ENCODE measurements around the gene PRDM16.
A peak's percentile ranks its signal among the peaks of the same experiment; 100 is the strongest.

PRDM16 gene

DNA sequence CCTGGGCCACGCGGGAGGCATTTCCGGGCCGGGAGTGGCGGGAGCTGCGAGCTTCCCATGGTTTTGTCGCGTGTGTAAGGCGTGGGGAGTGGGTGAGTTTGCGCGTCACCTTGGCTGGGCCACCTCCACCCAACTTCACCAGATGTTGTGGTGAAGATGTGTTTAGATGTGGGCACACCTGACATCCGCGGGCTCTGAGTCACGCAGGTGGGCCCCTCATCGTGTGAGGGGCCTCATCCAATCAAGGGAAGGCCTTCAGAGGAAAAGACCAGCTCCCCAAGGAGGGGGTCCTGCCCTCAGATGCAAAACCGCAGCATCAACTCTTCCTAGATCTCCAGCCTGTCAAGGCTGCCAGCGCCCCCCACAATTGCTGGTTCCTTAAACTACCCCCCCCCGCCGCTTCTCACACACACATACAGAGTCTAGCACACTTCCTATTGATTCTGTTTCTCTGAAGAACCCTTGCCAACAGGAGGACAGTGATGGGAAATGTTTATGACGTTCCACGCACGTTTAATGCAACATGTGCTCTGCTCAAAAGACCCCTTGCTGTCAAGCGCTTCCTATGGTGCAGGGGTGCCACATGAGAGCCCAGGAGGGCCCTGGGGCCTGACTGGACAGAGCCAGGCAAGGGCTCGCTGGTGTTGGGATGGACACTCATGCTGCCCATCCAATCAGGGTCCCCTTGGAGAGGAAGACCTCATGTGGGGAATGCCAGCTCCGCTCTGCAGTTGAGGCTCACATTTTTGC lies 35.8 kb upstream of the PRDM16 start:
- no peak for DNase-seq

DNA sequence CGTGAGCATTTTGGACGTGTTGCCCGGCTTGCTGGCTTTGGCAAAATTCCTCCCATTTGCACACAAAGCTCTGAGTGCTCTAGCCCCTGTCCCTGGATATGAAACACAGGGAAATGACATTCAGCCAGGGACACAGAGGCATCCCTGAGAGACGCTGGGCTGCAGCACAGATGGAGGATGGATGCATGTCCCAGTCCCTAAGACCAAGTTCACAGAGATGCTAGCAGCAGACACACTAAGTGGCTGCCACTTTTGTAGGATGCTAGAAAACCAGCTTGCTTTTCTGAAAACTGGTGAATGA lies 35.3 kb upstream of the PRDM16 start:
- DNase-seq = no peak

DNA sequence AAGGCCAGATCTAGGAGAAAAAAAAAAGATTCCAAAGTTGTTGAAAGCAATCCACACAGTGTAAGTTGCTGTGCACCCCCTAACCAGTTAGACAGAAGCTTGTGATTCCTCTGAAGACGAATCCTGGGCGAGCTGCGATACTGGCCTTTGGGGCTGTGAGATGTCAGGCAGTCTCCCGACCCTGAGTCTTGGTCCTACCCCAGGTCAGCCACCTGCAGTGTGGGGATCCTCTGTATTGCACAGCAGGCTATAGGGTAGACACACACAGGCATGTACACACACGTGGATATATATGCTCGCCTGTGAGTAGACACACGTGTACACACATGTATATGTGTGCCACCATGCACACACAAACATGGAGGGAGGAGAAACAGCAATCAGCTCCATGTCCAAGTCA lies 34.8 kb upstream of the PRDM16 start:
- DNase-seq = no peak

DNA sequence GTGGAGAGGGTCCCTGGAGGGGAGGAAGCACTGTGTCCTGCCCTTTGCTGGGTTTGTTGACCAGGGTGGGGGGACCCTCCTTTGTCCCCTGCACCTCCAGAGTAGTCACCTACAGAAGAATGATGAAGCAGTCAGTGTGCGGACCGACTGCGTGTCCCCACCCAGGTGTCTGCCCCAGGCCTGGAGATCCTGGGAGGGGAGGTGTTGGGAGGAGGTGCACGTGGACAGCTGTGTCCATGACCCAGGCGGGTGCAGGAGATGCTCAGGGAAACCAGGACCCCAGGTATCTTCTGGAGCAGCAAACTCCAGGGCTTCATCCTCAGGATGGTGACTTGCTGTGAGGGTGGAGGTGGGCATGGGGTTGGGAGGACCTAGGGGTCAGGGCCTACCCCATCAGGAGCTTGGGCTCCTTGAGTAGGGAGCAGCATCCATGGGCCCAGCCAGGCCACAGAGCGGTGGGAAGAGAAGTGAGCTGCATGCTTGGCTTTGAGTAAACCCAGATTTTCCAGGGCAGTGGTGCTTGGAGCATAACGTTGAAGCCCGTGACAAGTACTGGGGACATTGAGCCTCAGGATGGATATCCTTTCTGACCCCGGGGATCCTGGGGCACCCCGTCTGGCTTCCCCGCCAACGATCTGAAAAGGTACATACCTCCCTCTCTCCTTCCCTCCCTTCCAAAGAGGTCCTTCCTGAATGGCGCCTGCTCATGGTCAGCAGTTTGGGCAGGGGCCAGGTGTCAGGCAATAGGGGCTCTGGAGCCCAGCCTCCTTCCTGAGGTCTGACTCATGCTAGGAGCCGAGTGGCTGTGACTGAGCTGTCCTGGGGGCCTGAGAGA lies 34.1 kb upstream of the PRDM16 start:
- no peak for DNase-seq

DNA sequence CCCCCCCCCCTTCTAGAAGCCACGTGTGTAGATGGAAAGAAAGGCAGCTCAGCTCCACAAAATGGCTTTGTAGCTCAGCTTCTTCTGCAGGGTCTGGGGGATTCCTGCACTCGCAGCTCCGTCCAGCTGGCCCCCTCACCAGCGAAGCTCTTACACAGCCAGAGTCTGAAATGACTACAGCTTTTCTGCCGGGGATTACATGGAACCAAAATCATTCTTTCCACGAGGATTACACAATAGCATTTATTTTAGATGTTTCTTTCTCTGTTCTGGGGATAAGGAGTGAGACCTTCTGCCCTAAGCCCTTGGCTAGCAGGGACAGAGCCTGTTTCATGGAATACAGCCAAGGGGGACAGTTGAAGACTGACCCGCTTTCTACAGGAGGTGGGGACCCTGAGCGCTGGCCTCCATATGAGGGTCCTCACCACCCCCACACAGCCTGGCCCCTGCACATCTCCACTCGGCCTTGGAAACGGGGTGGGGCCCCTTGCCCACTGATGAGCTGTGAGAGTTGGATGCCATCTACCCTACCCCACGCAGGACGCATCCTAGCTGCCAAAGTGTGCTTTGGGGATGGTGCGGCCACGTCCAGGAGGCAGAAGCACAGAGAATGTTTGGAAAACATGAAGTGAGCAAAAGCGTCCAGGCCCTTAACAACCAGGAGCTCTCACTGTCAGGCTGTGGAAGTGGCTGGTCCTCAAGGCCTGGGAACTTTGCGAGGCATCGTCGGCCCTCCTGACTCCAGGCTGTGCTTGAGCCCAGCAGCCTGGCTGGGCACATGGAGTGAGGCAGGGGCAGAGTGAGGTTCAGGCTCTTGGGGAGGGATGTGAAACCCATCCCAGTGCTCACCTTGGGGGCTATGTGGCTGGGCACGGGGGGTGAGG lies 33.2 kb upstream of the PRDM16 start:
- no peak for DNase-seq

DNA sequence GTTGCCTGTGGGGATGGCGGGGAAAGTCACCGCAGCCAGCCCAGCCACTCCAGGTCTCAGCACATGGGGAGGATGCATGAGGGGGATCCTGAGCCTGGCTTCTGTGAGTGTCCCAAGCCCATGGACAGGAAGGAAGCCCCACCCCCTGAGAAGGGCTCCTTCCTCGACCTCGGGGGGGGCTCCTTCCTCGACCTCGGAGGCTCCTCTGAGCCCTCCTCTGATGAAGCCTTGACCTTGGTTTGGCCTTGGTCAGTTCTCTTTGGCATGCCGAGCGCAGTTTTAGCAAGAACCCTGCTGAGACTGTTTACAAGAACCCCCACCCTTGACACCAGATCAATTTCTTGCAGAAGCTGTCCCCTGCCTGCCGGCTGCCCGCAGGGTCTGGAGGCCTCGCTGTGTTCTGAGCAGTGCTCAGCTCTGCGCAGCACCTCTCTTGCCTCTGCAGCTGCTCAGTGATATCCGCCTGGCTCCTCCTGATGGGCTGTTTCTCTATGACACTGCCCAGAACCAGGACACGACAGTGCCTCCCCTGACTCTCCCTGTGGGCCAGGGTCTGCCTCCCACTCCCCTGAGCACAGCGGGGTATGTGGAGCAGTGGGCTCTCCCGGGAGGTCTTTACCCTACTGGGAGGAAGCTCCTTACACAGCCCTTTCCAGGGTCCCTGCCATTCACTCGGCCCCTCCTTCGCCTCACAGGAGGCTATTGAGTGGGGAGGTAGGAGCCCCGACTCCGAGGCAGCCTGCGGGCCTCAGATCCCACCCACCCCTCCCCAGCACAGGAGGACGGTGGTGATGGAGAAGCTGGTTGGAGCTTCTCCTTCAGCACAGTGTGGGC lies 32.3 kb upstream of the PRDM16 start:
- DNase-seq = no peak

DNA sequence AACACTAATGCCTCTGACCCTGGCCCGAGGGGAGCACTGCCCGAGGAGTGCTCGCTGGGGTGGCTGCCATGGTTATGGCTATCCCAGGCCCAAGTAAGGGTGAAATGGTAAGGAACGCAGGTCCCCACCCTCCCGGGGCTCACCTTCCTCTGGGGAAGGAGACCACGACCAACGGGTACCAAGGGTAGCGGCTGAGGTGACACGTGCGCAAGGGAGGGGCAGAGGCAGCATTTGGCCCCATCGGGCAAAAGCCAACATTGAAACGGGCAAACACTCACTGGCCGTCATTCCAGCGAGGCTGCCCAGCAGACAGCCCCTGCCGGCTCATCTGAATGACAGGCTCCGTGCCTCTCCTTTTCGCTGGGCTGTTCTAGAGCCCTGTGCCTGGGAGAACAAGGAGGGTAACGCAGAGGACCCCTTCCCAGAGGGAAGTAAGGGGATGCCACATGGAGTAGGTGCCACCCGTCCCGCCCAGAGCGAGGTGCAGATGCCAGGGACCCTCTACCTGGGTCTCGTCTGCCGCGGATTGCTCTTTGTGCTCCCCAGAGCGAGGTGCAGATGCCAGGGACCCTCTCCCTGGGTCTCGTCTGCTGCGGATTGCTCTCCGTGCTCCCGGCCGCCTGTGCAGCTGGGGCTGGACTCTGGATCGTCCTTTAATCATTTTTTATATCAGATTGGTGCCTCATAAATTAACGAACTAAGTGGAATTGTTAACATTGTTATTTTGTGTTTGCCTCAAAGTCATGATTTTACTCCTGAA lies 31.5 kb upstream of the PRDM16 start:
- no peak for DNase-seq

DNA sequence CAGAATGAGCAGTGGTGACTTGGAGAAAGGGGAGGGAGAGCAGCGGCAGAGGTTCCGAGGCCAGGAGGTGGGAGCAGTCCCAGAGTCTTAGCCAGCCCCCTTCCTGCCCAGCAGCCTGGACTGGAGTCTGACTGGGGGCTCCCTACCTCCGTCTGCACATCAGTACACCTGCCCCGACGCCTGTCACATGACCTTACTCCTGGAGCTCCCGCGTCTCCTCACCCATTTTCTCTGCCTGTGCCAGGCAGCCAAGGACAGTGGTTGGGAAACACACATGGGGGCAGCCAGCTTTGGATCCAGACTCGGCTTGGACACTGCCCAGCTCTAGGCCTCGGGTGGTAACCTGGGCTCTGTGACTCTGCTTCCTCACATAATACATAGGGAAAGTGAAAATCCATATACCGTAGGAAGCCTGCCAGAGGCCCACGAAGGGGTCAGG lies 30.9 kb upstream of the PRDM16 start:
- DNase-seq = no peak

DNA sequence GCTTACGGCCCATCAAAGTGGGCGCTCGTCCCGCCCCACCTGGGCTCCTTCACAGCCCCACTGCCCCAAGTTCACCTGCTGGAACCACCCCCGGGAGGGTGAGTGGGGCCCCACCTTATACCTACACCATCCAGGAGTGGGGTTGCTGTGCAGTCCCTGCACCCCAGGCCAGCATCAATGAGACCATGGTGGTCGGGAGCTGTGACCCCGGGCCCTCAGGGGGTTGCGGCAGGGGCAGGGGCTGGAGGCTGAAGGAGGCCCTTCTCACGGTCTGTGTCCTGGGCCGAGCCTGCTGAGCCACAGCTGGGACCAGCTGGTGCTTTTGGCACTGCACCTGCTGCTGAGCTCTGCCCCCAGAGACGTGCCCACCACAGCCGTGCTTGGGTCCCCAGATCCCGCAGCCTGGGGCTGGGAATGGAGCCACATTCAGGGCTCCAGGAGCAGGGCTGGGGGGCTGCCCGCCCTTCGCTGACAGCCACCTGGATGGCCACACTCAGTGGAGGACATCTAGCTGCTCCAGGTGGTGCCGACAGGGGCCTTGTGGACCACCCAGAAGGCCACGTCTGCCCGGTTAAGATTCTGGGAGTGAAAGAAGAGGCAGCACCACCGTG lies 30.3 kb upstream of the PRDM16 start:
- no peak for DNase-seq

DNA sequence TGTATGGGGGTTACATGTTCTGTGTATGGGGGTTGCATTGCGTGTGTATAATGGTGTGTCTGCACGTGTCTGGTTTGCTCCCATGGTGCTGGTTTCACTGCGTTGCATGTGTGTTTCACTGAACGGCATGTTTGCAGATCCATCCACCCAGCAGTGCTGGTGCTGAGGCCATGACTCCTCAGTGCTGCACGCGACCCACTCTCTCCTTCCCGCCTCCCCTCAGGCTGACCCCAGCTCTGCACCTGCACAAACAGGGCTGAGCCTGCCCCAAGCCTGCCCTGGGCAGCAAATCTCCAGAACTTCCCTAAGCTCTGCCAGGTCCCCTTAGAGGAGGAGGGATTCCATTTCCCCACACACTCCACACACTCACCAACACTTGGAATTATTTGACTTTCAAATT lies 29.0 kb upstream of the PRDM16 start:
- peak in 1 of 2 experiments; percentile 47 for DNase-seq

DNA sequence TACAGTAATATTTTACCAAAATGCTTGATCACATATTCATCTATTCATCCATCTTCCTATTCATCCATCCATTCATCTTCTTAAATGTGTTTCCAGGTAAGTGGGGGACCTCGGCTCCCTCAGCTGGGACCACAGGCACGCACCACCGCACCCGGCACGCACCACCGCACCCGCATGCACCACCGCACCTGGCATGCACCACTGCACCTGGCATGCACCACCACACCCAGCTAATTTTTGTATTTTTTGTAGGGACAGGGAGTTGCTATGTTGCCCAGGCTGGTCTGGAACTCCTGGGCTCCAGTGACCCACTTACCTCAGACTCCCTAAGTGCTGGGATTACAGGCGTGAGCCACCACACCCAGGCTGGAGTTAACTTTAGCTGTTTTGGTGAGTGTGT lies 26.5 kb upstream of the PRDM16 start:
- no peak for DNase-seq

DNA sequence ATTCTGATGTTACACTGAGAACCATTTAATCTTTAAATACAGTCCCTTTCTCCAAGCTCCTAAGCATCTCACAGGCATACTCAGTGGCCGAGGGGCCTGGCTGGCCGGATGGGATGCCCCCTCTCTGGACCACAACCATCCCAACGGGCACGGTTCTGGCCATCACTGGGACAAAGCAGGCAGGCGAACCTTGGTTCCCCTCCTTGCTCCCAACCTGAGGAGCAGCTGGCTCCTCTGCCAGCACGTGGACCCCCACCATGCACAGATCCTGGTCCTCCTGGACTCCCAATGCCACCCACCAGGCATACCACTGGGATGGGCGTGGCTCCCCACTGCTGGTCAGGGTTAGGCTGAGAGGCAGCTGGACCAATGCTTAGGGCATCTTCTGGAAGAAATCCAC lies 19.8 kb upstream of the PRDM16 start:
- no peak for DNase-seq

DNA sequence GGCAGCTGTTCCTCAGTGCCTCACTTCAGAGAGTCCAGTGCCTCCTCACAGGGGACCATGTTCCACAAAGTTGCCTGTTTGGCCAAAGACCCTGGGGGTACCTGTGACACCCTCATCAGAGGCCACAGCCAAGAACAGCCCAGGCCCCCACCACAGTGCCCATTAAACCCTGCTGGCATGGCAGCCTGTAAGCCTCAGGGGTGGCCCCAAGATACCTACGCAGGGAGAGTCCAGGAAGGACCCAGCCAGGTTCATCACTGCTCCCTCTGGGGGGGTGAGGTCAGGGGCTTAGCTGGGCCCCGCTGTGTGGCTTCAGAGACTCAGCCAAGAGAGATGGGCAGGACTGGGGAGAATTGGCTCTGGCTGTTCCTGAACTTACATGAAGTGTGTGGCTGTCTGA lies 19.1 kb upstream of the PRDM16 start:
- no peak for DNase-seq

DNA sequence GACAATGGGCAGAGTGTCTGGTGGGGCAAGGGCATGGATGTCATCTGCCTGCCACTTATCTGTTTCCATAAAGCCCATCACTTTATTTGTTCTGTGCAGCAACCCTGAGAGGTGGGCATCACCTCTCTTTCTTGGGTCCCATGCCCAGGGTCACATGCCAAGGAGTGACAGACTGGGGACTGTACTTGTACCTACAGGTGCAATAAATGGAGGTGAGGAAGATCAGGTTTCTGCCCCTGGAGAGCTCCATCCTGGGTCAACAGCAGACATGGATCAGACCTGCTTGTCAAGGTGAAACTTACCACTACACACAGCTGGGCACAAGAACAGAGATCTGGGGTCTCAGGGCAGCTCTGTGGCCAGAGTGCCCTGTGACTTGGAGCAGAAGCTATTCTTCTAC lies 18.4 kb upstream of the PRDM16 start:
- no peak for DNase-seq

DNA sequence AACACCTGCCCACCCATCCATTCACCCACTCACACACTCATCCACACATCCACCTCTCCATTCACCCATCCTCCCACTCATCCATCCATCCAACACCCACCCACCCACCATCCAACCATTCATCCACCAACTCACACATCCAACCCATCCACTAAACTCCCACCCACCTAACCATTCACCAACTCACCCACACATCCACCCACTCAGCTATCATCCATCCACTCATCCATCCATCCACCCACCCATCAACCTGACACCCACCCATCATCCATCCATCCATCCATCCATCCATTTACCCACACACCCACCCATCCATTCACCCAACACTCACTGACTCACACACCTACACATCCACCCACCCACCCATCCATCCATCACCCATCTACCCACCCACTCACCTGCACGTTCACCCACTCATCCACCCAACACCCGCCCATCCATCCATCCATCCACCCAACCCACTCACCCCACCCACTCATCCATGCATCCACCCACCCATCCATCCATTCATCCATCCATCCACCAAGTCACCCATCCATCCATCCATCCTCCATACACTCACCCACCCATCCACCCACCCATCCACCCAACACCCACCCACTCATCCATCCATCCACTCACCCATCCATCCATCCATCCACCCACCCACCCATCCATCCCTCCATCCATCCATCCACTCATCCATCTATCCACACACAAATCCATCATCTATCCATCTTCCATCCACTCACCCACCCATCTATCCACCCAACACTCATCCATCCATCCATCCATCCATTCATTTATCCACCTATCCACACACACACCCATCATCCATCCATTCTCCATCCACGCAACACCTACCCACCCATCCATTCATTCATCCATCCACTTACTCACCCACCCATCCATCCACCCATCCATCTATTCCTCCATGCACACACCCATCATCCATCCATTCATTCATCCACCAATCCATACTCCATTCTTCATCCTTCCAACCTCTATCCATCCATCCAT lies 17.4 kb upstream of the PRDM16 start:
- no peak for DNase-seq

DNA sequence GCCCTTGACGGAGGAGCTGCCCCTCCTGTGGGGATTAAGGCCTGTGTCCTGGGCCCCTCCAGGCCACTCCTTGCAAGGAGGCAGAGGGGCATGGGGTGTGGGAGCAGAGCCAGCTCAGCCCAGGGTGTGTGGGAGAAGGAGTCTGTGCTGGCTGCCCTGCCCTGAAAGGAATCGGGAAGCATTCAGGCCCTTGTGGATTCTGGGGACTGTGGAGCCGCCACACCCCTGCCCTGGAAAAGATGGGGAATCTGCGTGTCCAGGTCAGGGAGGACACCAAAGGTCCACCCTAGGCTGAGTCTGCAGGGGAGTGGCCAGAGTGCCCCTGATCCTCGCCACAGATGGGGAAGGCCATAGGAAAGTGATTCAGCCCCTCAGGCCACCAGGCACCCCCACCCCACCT lies 16.5 kb upstream of the PRDM16 start:
- DNase-seq = no peak

DNA sequence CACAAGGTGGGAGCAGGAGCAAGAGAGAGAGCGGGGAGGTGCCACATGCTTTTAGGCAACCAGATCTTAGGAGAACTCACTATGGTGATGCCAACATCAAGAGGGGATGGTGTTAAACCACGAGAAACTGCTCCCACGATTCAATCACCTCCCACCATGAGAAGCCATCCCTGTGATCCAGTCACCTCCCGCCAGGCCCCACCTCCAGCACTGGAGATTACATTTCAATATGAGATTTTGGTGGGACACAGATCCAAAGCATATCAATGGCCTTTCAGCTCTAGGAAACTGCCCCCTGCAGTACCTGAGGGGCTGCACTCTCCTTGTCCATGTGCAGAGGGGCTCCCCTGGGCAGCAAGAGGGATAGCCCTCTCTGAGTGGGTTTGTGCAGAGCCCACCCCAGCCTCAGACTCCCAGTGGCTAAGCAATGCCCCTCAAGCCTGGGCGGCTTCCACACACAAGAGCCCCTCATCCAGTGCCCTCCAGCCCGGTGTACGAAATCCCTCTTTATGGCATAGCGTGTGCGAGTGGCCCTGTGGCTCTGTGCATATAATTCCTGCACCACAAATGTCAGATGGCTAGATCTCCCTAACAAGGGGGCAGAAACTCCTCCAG lies 15.5 kb upstream of the PRDM16 start:
- DNase-seq = no peak

DNA sequence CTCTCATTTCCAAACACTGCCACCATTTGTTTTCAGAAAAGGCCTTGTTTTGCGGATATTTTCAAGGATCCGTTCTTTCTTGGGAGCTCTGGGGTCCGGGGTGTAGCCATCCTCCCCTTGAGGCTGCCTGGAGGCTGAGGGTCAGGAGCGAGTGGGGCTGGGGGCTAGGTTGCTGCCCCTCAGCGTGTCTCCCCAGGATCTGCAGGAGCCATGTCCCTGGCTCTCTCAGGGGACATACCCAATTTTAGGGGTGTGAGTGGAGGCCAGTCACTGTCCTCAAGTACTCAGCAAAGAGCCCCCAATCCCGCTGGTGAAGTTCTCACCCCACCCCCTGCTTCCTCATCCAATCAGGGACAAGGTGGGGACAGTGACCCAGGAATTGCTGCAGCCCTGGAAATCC lies 15.0 kb upstream of the PRDM16 start:
- DNase-seq = no peak

DNA sequence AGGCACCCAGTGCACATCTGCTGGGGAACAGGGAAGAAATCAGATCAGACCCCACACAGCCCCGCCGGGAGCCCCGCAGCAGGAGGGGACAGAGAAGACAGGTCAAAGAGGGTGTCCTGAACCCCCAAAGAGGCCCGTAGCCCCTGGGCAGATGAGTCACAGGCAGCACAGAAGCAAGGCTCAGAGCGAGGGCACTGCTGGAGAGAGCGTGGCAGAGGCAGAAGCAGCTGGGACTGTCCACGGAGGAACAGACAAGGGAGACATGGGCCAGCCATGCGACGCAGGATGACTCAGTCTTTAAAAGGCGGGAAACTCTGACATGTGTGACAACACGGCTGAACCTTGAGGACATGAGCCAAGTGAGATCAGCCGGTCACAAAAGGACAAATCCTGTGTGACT lies 14.5 kb upstream of the PRDM16 start:
- DNase-seq = no peak

DNA sequence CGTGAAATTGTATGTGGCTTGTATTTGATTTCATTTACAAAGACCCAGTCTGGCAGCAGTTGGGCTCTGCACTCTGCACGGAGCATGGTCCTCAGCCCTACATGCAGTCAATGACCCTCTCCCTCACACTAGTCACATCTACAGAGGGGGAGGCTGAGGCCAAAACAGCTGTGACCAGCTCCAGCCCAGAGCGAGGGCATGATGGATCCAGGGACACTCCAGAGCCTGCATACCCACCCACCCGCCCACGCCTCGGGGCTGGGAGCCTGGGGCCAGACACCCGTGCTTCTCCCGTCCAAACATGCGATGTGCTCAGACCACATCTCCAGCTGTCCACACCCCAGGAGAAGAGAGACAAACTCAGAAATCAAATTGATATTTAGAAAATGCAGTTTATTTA lies 14.0 kb upstream of the PRDM16 start:
- DNase-seq = no peak
